ENCODE measurements around the gene WDR44. TPM values are rescaled to one million over a fixed set of nuclear protein-coding genes. Genes with fewer than 3 reads are reported as not detected.
A peak's percentile ranks its signal among the peaks of the same experiment; 100 is the strongest.

WDR44 gene
- total and polyA plus RNA-seq, 12 donors, result 3.8 to 15.7 (median 13.8) TPM

- Histone ChIP-seq H3K4me1 (peaks cover 0 to 28% (median 8%) of the 10 kb centered on the region in 9 donors), H3K4me3 (peak overlapping the region; percentile 40 to 88 (median 76)), H3K27ac (peak overlapping the region; percentile 63 to 95 (median 93)), H3K36me3 (no peaks in the 10 kb centered on the region), H3K9me3 (no peaks in the 10 kb centered on the region), H3K27me3 (no peaks in the 10 kb centered on the region)
- ATAC-seq, result peak in 2 of 8 donors; percentile 10 to 14
- WGBS, 2 donors, result 18 to 19% methylated on average over 9 of the region's 9 CpGs
- intact Hi-C loops (cut with DNase I), result no loop called here
- TF ChIP-seq CTCF (IDR thresholded peaks at IDR 0.05), result no peak
- DNase-seq, result no peak
These were observed 852 bp upstream of the WDR44 start for GRCh38 chrX:118345045-118345463.

DNA sequence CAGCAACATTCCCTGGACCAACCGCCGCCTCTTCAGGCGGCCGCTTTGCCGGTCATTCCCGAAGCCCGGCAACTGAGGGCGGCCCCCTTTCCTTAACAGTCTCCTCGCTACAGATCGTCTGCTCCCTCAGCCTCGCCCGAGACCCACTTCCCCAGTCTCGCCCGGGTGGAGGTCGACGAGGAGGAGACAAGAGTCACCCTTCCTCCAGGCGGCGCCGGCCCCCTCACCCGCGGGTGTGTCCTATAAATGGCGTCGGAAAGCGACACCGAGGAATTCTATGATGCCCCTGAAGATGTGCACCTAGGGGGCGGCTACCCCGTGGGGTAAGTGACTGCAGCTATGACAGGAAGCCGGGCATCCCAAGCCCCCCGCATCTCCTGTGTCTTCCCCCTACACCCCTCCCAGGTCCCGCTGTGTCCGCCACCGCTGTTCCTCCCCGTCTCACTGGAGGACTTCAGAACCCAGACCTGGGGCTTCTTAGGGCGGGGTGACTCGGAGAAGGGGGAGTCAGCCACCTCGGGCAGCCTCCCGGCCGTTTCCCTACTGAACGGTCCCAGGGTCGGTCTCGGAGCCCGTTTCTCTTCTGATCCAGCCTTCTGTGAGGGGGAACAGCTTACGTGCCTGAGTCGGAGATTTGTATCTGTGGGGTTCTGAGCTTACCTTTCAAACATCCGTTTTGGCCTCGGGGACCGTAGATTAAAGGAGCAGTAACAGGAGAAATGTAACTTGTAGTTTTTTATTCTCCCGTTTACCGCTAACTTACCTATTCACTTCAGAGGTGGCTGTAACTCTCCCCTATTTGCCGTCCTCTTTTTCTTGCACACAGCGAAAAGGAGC, 570 bp downstream of the WDR44 start:
- ATAC-seq (peak; percentile 19 to 65 (median 55)), DNase-seq (peak; percentile 35 to 45)
- peak in 2 of 9 donors; percentile 16 to 23 for TF ChIP-seq CTCF (IDR thresholded peaks at IDR 0.05)
- Histone ChIP-seq H3K4me3 (peak overlapping the region; percentile 53 to 88 (median 76)), H3K4me1 (peaks cover 0 to 42% (median 12%) of the 10 kb centered on the region in 9 donors), H3K27ac (peak overlapping the region; percentile 80 to 95 (median 93)), H3K9me3 (no peaks in the 10 kb centered on the region), H3K36me3 (no peaks in the 10 kb centered on the region), H3K27me3 (no peaks in the 10 kb centered on the region)
- WGBS, 2 donors, result 0% methylated on average over 39 to 51 of the region's 51 CpGs
- intact Hi-C loops (cut with DNase I), result no loop called here

GRCh38 chrX:118347131-118347530, 1.2 kb downstream of the WDR44 start:
- peak overlapping the region; percentile 53 to 88 (median 76) for H3K4me3 ChIP-seq
- H3K27me3 ChIP-seq, result no peaks in the 10 kb centered on the region
- no peaks in the 10 kb centered on the region for H3K9me3 ChIP-seq
- WGBS, 2 donors, result 3% methylated on average over 11 of the region's 11 CpGs
- peaks cover 0 to 45% (median 12%) of the 10 kb centered on the region in 9 donors for H3K4me1 ChIP-seq
- H3K27ac ChIP-seq, result peak overlapping the region in 8 of 10 donors; percentile 80 to 95 (median 94)
- DNase-seq (no peak), ATAC-seq (no peak)
- no peaks in the 10 kb centered on the region for H3K36me3 ChIP-seq
- intact Hi-C loops (cut with DNase I), result no loop called here
- no peak for TF ChIP-seq CTCF (IDR thresholded peaks at IDR 0.05)

DNA sequence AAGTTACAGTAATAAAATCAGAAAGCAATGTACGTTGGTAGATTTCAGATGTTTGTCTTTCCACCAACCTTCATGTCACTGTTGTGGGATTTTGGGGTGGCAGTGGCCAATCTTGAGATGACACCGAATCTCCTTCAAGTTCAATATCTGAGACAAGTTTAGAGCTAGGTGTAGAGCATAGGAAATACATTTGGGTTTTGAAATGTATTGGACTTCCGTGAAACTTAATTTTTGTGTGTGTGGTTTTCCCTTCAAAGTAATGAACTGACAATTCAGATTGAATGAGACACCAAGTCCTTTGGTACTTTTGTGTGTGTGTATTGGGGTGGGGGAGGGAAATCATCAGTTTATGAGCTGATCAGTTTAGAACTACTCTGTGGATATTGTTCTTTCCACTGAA, 1.8 kb downstream of the WDR44 start:
- WGBS, 2 donors, result 13 to 16% methylated on average over 3 of the region's 3 CpGs
- Histone ChIP-seq H3K36me3 (no peaks in the 10 kb centered on the region), H3K4me3 (peak overlapping the region in 9 of 10 donors; percentile 53 to 88 (median 77)), H3K27me3 (no peaks in the 10 kb centered on the region), H3K9me3 (no peaks in the 10 kb centered on the region), H3K27ac (peak overlapping the region in 2 of 10 donors; percentile 94 to 95), H3K4me1 (peaks cover 0 to 45% (median 12%) of the 10 kb centered on the region in 9 donors)
- intact Hi-C loops (cut with DNase I), result no loop called here
- ATAC-seq (no peak), DNase-seq (no peak)
- TF ChIP-seq CTCF (IDR thresholded peaks at IDR 0.05), result no peak

Data from heart right ventricle (tissue), 16 donors.